Middle frontal gyrus (tissue), 1 donor: ENCODE data around the gene ANGPTL8.

ENCODE experiments used
- DNase-seq: peaks from one replicate; pipeline ENCODE4 v3.0.0-alpha.2; 2015; ENCODE audit warnings: low spot score; ENCODE audit errors: extremely low spot score

ANGPTL8 gene

GRCh38 chr19:11261431-11261970 lies 22.1 kb downstream of the ANGPTL8 start:
- DNase-seq, result no peak

GRCh38 chr19:11261971-11262839 lies 22.8 kb downstream of the ANGPTL8 start, which contains the start of gene DOCK6:
DOCK6 (minus strand) TSS chr19:11262524; CDS start chr19:11262440, 84 bp downstream.
- DNase-seq, result no peak

GRCh38 chr19:11263726-11264125 lies 24.3 kb downstream of the ANGPTL8 start:
- DNase-seq, result no peak

GRCh38 chr19:11264452-11265176 lies 25.2 kb downstream of the ANGPTL8 start:
- no peak for DNase-seq

- DNase-seq, result no peak
Observed at GRCh38 chr19:11265177-11265784, 25.9 kb downstream of the ANGPTL8 start.

GRCh38 chr19:11265785-11266236 lies 26.4 kb downstream of the ANGPTL8 start:
- DNase-seq, result no peak

- no peak for DNase-seq
Observed at GRCh38 chr19:11267316-11268085, 28.1 kb downstream of the ANGPTL8 start.

- DNase-seq, result no peak
Observed at GRCh38 chr19:11268783-11269267, 29.4 kb downstream of the ANGPTL8 start.

GRCh38 chr19:11269408-11269807 lies 30.0 kb downstream of the ANGPTL8 start:
- no peak for DNase-seq

GRCh38 chr19:11273296-11273695 lies 33.9 kb downstream of the ANGPTL8 start:
- DNase-seq, result no peak

GRCh38 chr19:11273989-11274388 lies 34.6 kb downstream of the ANGPTL8 start:
- DNase-seq, result no peak

- no peak for DNase-seq
Observed at GRCh38 chr19:11274533-11275086, 35.2 kb downstream of the ANGPTL8 start.

GRCh38 chr19:11278670-11279069 lies 39.3 kb downstream of the ANGPTL8 start:
- no peak for DNase-seq

- DNase-seq, result no peak
Observed at GRCh38 chr19:11279505-11280236, 40.3 kb downstream of the ANGPTL8 start.

- no peak for DNase-seq
Observed at GRCh38 chr19:11281356-11282049, 42.1 kb downstream of the ANGPTL8 start.

- DNase-seq, result no peak
Observed at GRCh38 chr19:11284515-11284914, 45.1 kb downstream of the ANGPTL8 start.

- no peak for DNase-seq
Observed at GRCh38 chr19:11286312-11286974, 47.0 kb downstream of the ANGPTL8 start.

- DNase-seq, result no peak
Observed at GRCh38 chr19:11288349-11288748, 48.9 kb downstream of the ANGPTL8 start.

- DNase-seq, result no peak
Observed at GRCh38 chr19:11290256-11290655, 50.8 kb downstream of the ANGPTL8 start.
